H1 (cell line): ENCODE measurements around the gene GBGT1. TPM values are rescaled to one million over a fixed set of nuclear protein-coding genes. Genes with fewer than 3 reads are reported as not detected.

Source experiments
- CTCF ChIA-PET: fragments of 300-600 bp; sonication (Branson Sonifier 250); formaldehyde crosslinking; loops from one replicate; lab custom pipeline; 2021; ENCODE audit not compliant: partially characterized antibody; lab: Charles Lee
- POLR2A ChIA-PET: fragments of 300-600 bp; sonication (Branson Sonifier 250); formaldehyde crosslinking; loops from one replicate; lab custom pipeline; 2021; ENCODE audit warnings: inconsistent platforms; ENCODE audit not compliant: partially characterized antibody; lab: Charles Lee
- DNase-seq, 2 experiments: peaks; one replicate each; pipeline versions ENCODE4 v3.0.0 to v3.0.0-alpha.2; 2010 to 2022; ENCODE audit warnings: low spot score in 2 of 2, low read depth in 1 of 2, mixed read lengths in 1 of 2
- FAIRE-seq: peaks from 2 replicates; lab custom pipeline; 2011; peaks lifted over from hg19 to GRCh38; lab: Jason Lieb, UNC
- H2AFZ ChIP-seq: 2 replicates; pipeline ENCODE4 v1.8.1; 2012; ENCODE audit warnings: low read length, inconsistent platforms
- H2AK5ac ChIP-seq: 2 replicates; pipeline ENCODE4 v1.6.1; 2013; ENCODE audit warnings: low read depth, low read length
- H2BK120ac ChIP-seq: replicated peaks from 2 replicates; pipeline ENCODE3; 2013; ENCODE audit warnings: low read depth, low read length, inconsistent platforms
- H2BK12ac ChIP-seq: 2 replicates; pipeline ENCODE4 v1.6.1; 2013; ENCODE audit warnings: low read depth, low read length
- H2BK15ac ChIP-seq: 2 replicates; pipeline ENCODE4 v1.6.1; 2013; ENCODE audit warnings: low read length
- H2BK20ac ChIP-seq: 2 replicates; pipeline ENCODE4 v1.6.1; 2013; ENCODE audit warnings: low read length
- H2BK5ac ChIP-seq: 2 replicates; pipeline ENCODE4 v1.6.1; 2013; ENCODE audit warnings: low read depth, low read length
- H3K14ac ChIP-seq: 2 replicates; pipeline ENCODE4 v1.6.1; 2013; ENCODE audit warnings: inconsistent platforms; ENCODE audit not compliant: insufficient read length
- H3K18ac ChIP-seq: 2 replicates; pipeline ENCODE4 v1.6.1; 2013; ENCODE audit warnings: low read length; ENCODE audit errors: extremely low read depth
- H3K23ac ChIP-seq: 2 replicates; pipeline ENCODE4 v1.6.1; 2013; ENCODE audit warnings: inconsistent platforms; ENCODE audit not compliant: insufficient read length
- H3K23me2 ChIP-seq: 2 replicates; pipeline ENCODE4 v1.6.1; 2013; ENCODE audit warnings: low read depth, low read length
- H3K27ac ChIP-seq: 2 replicates; pipeline ENCODE4 v1.6.1; 2011; ENCODE audit warnings: low read depth, low read length, inconsistent platforms
- H3K27me3 ChIP-seq, 4 experiments: replicated peaks in 1 of 4; 1 replicate in 1 of 4; 2 replicates in 3 of 4; pipeline versions ENCODE4 v1.6.1 to v1.8.1; 2011 to 2013; ENCODE audit warnings: low read length in 3 of 4, mild to moderate bottlenecking in 3 of 4, inconsistent platforms in 2 of 4, mixed read lengths in 2 of 4, moderate library complexity in 1 of 4; ENCODE audit not compliant: control insufficient read depth in 3 of 4, insufficient read depth in 3 of 4; ENCODE audit errors: extremely low read depth in 1 of 4
- H3K36me3 ChIP-seq, 4 experiments: 2 replicates each; pipeline versions ENCODE4 v1.6.1 to v1.8.1; 2011 to 2013; ENCODE audit warnings: mild to moderate bottlenecking in 4 of 4, low read length in 3 of 4, moderate library complexity in 2 of 4, control low read depth in 1 of 4, inconsistent platforms in 1 of 4; ENCODE audit not compliant: insufficient read depth in 4 of 4, control insufficient read depth in 2 of 4
- H3K4ac ChIP-seq: replicated peaks from 2 replicates; pipeline ENCODE3; 2013; ENCODE audit warnings: low read length, low read depth, mixed read lengths, inconsistent platforms; ENCODE audit not compliant: insufficient read length
- H3K4me1 ChIP-seq, 4 experiments: replicated peaks in 1 of 4; 1 replicate in 1 of 4; 2 replicates in 3 of 4; pipeline versions ENCODE4 v1.6.1 to v1.8.1; 2011 to 2013; ENCODE audit warnings: low read length in 3 of 4, inconsistent platforms in 2 of 4, mixed read lengths in 1 of 4; ENCODE audit not compliant: insufficient read depth in 4 of 4, control insufficient read depth in 3 of 4
- H3K4me2 ChIP-seq, 2 experiments: 2 replicates each; pipeline versions ENCODE4 v1.6.1 to v1.8.1; 2011 to 2013; ENCODE audit warnings: low read depth in 2 of 2, low read length in 2 of 2, control low read depth in 1 of 2, inconsistent platforms in 1 of 2, mild to moderate bottlenecking in 1 of 2; ENCODE audit not compliant: insufficient read depth in 1 of 2
- H3K4me3 ChIP-seq, 4 experiments: fragments of 200-600, 300-600 bp in 1 of 4; sonication (generic), shearing (Covaris generic), sonication (Bioruptor Twin) in 1 of 4; 2 replicates each; pipeline versions ENCODE4 v1.5.1 to v1.8.1; 2011 to 2016; ENCODE audit warnings: low read length in 4 of 4, low read depth in 3 of 4, control low read depth in 2 of 4, inconsistent platforms in 2 of 4, mild to moderate bottlenecking in 2 of 4, mixed read lengths in 1 of 4, moderate library complexity in 1 of 4; ENCODE audit not compliant: insufficient read depth in 2 of 4; ENCODE audit errors: extremely low read depth in 1 of 4
- H3K56ac ChIP-seq: replicated peaks from 2 replicates; pipeline ENCODE3; 2013; ENCODE audit warnings: low read depth, mild to moderate bottlenecking, mixed read lengths, low read length, inconsistent platforms; ENCODE audit not compliant: insufficient read length
- H3K79me1 ChIP-seq: 2 replicates; pipeline ENCODE4 v1.6.1; 2013; ENCODE audit warnings: low read depth, low read length, control low read depth
- H3K79me2 ChIP-seq, 2 experiments: 2 replicates each; pipeline versions ENCODE4 v1.6.1 to v1.8.1; 2012 to 2013; ENCODE audit warnings: low read length in 2 of 2, mild to moderate bottlenecking in 2 of 2, inconsistent platforms in 1 of 2; ENCODE audit not compliant: insufficient read depth in 2 of 2, control insufficient read depth in 1 of 2
- H3K9ac ChIP-seq, 4 experiments: replicated peaks in 1 of 4; 1 replicate in 1 of 4; 2 replicates in 3 of 4; pipeline versions ENCODE4 v1.6.1 to v1.8.1; 2011 to 2013; ENCODE audit warnings: low read depth in 3 of 4, low read length in 3 of 4, control low read depth in 2 of 4, mild to moderate bottlenecking in 2 of 4, moderate library complexity in 2 of 4, inconsistent platforms in 1 of 4; ENCODE audit errors: extremely low read depth in 1 of 4
- H3K9me3 ChIP-seq, 2 experiments: 2 replicates each; pipeline versions ENCODE4 v1.6.1 to v1.8.1; 2012 to 2013; ENCODE audit warnings: mild to moderate bottlenecking in 2 of 2, moderate library complexity in 2 of 2, control low read depth in 1 of 2, inconsistent platforms in 1 of 2, low read depth in 1 of 2, low read length in 1 of 2, mixed read lengths in 1 of 2; ENCODE audit not compliant: insufficient read depth in 2 of 2
- H4K20me1 ChIP-seq, 2 experiments: replicated peaks in 1 of 2; 2 replicates each; pipeline versions ENCODE3 to v1.8.1; 2011 to 2013; ENCODE audit warnings: inconsistent platforms in 2 of 2, low read length in 2 of 2, mild to moderate bottlenecking in 1 of 2; ENCODE audit not compliant: insufficient read depth in 2 of 2, control insufficient read depth in 1 of 2
- H4K5ac ChIP-seq: 2 replicates; pipeline ENCODE4 v1.6.1; 2013; ENCODE audit warnings: low read length, low read depth, mixed read lengths, inconsistent platforms; ENCODE audit not compliant: insufficient read length
- H4K8ac ChIP-seq: 2 replicates; pipeline ENCODE4 v1.8.0; 2013; ENCODE audit warnings: mild to moderate bottlenecking, moderate library complexity, low read length, inconsistent platforms; ENCODE audit not compliant: insufficient read depth; ENCODE audit errors: extremely low read depth
- H4K91ac ChIP-seq: replicated peaks from 2 replicates; pipeline ENCODE3; 2013; ENCODE audit warnings: low read length, mixed read lengths, inconsistent platforms; ENCODE audit not compliant: insufficient read length
- ATF2 ChIP-seq: IDR thresholded peaks from 2 replicates; pipeline ENCODE4 v1.6.1; 2012; ENCODE audit warnings: low read length, inconsistent platforms
- BACH1 ChIP-seq: IDR thresholded peaks from 2 replicates; pipeline ENCODE4 v1.6.1; 2012; ENCODE audit warnings: low read length, improper control_type of control experiment
- BCL11A ChIP-seq, 2 experiments: IDR thresholded peaks; one replicate each; pipeline ENCODE4 v1.6.1; 2011; ENCODE audit warnings: low read depth in 2 of 2, low read length in 2 of 2, mild to moderate bottlenecking in 2 of 2
- BRCA1 ChIP-seq: IDR thresholded peaks from 2 replicates; pipeline ENCODE4 v1.6.1; 2012; ENCODE audit warnings: low read depth, low read length, improper control_type of control experiment
- CBX8 ChIP-seq: fragments of 300-800, 300-1000 bp; sonication (generic); IDR thresholded peaks from 2 replicates; pipeline ENCODE4 v1.7.1; 2016; ENCODE audit warnings: low read depth, low read length, borderline replicate concordance
- E2F6 ChIP-seq: IDR thresholded peaks from 2 replicates; pipeline ENCODE4 v1.6.1; 2012; ENCODE audit warnings: inconsistent platforms
- HDAC2 ChIP-seq, 2 experiments: fragments of 300-600 bp in 1 of 2; sonication (generic) in 1 of 2; IDR thresholded peaks; 2 replicates each; pipeline ENCODE4 v1.6.1; 2011 to 2012; ENCODE audit warnings: low read depth in 2 of 2, low read length in 2 of 2, mild to moderate bottlenecking in 2 of 2, moderate library complexity in 2 of 2, borderline replicate concordance in 1 of 2, inconsistent platforms in 1 of 2
- HDAC6 ChIP-seq: IDR thresholded peaks from one replicate; pipeline ENCODE4 v1.7.1; 2012; ENCODE audit warnings: low read depth, mild to moderate bottlenecking, inconsistent platforms, low read length, moderate library complexity
- JUN ChIP-seq: IDR thresholded peaks from 2 replicates; pipeline ENCODE4 v1.6.1; 2011; ENCODE audit warnings: low read depth, mild to moderate bottlenecking, improper control_type of control experiment, low read length
- JUND ChIP-seq: IDR thresholded peaks from 2 replicates; pipeline ENCODE4 v1.6.1; 2011; ENCODE audit warnings: mild to moderate bottlenecking, improper control_type of control experiment, low read length
- POLR2AphosphoS5 ChIP-seq: IDR thresholded peaks from 2 replicates; pipeline ENCODE4 v1.6.1; 2011; ENCODE audit warnings: low read depth, low read length
- SIX5 ChIP-seq: IDR thresholded peaks from 2 replicates; pipeline ENCODE4 v1.6.1; 2011; ENCODE audit warnings: mild to moderate bottlenecking, low read depth, low read length
- SP4 ChIP-seq: IDR thresholded peaks from 2 replicates; pipeline ENCODE4 v1.6.1; 2012; ENCODE audit warnings: low read length, inconsistent platforms
- WGBS, 2 experiments: shearing (Covaris generic) in 1 of 2; methylation state at CpG; one replicate each; pipeline versions ENCODE4 v1.1.6 to v1.1.7; 2013 to 2015; ENCODE audit warnings: low lambda C conversion rate in 2 of 2, mixed read lengths in 2 of 2, inconsistent platforms in 1 of 2, low coverage in 1 of 2, missing lambda C conversion rate in 1 of 2; ENCODE audit not compliant: insufficient replicate concordance in 2 of 2, insufficient coverage in 1 of 2, insufficient read length in 1 of 2; ENCODE audit errors: extremely low coverage in 1 of 2, missing lambda C conversion rate in 1 of 2; 5-methylcytosine and 5-hydroxymethylcytosine counted together
- polyA plus RNA-seq, 7 experiments: library from polyadenylated mRNA; depleted of rRNA in 3 of 7; stranded (reverse) in 5 of 7; unstranded in 2 of 7; fragments of >200 nt in 5 of 7; fragments of 200-250 nt in 2 of 7; gene quantifications; 1 replicate in 5 of 7; 2 replicates in 1 of 7; 4 replicates in 1 of 7; pipeline versions ENCODE4 v1.2.1 to v1.2.3, GENCODE V29; 2011 to 2013; ENCODE audit warnings: missing spikeins in 2 of 7, mixed read lengths in 2 of 7
- total RNA-seq: library from RNA; stranded (reverse); fragmentation: NEBNext Ultra II Directional; extraction: Animal tissue kit (Norgen Biotek cat#: 25700); gene quantifications from 2 replicates; pipeline ENCODE4 v1.2.1, GENCODE V29; 2021

GBGT1 gene
- total and polyA plus RNA-seq, 2 of the 8 experiments (the other 6 are each of a cell fraction or from before 2014, with no cell fraction given): 7.1 to 9.7 TPM

DNA sequence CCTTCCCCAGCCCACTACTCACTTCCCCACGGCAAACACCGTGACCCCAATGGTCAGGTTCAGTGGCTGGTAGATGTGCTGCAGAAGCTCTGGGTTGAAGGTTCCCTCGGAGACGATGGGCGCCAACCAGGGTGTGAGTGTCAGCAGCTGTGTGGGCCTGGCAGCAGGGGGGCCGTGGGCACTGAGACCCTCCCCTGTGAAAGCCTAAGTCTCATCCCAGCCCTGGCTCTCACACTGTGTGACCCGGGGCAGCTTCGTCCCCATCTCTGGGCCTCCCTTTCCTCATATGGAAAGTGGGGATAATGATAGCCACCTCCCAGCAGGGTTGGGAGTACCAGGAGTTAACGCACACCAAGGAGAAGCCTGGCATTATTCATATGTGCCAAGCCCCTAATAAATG, 8.6 kb downstream of the GBGT1 start:
- Histone ChIP-seq H3K4ac (no peak overlapping the region), H4K5ac (no peak overlapping the region), H3K27ac (no peak overlapping the region), H2AK5ac (no peak overlapping the region), H3K27me3 (no peaks in the 10 kb centered on the region), H2AFZ (no peak overlapping the region), H2BK20ac (no peak overlapping the region), H2BK120ac (no peak overlapping the region), H3K23me2 (no peaks in the 10 kb centered on the region), H3K23ac (no peak overlapping the region), H4K91ac (no peak overlapping the region), H3K9me3 (no peaks in the 10 kb centered on the region), H2BK12ac (no peak overlapping the region), H3K18ac (no peak overlapping the region), H3K36me3 (no peaks in the 10 kb centered on the region), H3K79me2 (no peaks in the 10 kb centered on the region), H3K4me1 (peaks cover 0 to 3% (median 0%) of the 10 kb centered on the region in 4 experiments; a peak in 1 of 7 replicates), H3K14ac (no peak overlapping the region), H2BK15ac (no peak overlapping the region), H4K8ac (no peak overlapping the region), H3K4me3 (no peak overlapping the region), H2BK5ac (no peak overlapping the region), H4K20me1 (peaks cover 0 to 6% of the 10 kb centered on the region in 2 experiments), H3K4me2 (no peak overlapping the region), H3K56ac (no peak overlapping the region), H3K79me1 (no peaks in the 10 kb centered on the region), H3K9ac (no peak overlapping the region)
- WGBS, 2 experiments: 83% methylated on average over 9 of the region's 9 CpGs; no CpG with 5 or more reads in 1 of the 2 experiments
- ChIA-PET POLR2A (interaction anchor here (0.7 kb wide), 1 partner anchor 233 kb away, joined by 3 read pairs; no protein-coding TSS in a partner anchor), CTCF (interaction anchor here (1.1 to 1.4 kb wide), 2 partner anchors 21 to 26 kb away, joined by 5 to 6 read pairs; no protein-coding TSS in a partner anchor)
- DNase-seq (no peak), FAIRE-seq (no peak)
- TF ChIP-seq HDAC6: no peak
- no peak for TF ChIP-seq HDAC2 (IDR thresholded peaks at IDR 0.05; ENCODE audit: borderline replicate concordance in 1 of 2, low read depth in 2 of 2, low read length in 2 of 2)
- no peak for TF ChIP-seq SP4
- no peak for TF ChIP-seq JUND
- no peak for TF ChIP-seq SIX5
- no peak for TF ChIP-seq E2F6
- TF ChIP-seq POLR2AphosphoS5: no peak
- no peak for TF ChIP-seq CBX8
- TF ChIP-seq JUN: no peak
- no peak for TF ChIP-seq BACH1
- TF ChIP-seq BRCA1: no peak
- no peak for TF ChIP-seq BCL11A (IDR thresholded peaks at IDR 0.05; ENCODE audit: low read depth in 2 of 2, low read length in 2 of 2)
- no peak for TF ChIP-seq ATF2
